Urinary bladder (tissue), 4 donors: ENCODE measurements around the gene CACNA2D3. TPM values are rescaled to one million over a fixed set of nuclear protein-coding genes. Genes with fewer than 3 reads are reported as not detected.

Experiments used
- DNase-seq: peaks from one replicate; pipeline ENCODE4 v3.0.0-alpha.2; 2015; ENCODE audit errors: extremely low spot score
- H3K27ac ChIP-seq: one replicate; pipeline ENCODE4 v1.5.1; 2013; ENCODE audit warnings: low read depth, mild to moderate bottlenecking, moderate library complexity
- H3K36me3 ChIP-seq: one replicate; pipeline ENCODE4 v1.6.1; 2013; ENCODE audit warnings: mild to moderate bottlenecking, moderate library complexity; ENCODE audit not compliant: insufficient read depth
- H3K4me1 ChIP-seq: one replicate; pipeline ENCODE4 v1.6.1; 2013; ENCODE audit warnings: mild to moderate bottlenecking, moderate library complexity; ENCODE audit not compliant: insufficient read depth
- H3K4me3 ChIP-seq: one replicate; pipeline ENCODE4 v1.5.1; 2013; ENCODE audit warnings: low read depth, low read length
- WGBS: extraction: QIAGEN DNeasy Blood & Tissue Kit; methylation state at CpG from one replicate; pipeline ENCODE4 v1.1.7; 2013; 5-methylcytosine and 5-hydroxymethylcytosine counted together
- polyA plus RNA-seq: library from polyadenylated mRNA; stranded (reverse); fragments of 200-250 nt; gene quantifications from one replicate; pipeline ENCODE4 v1.2.3, GENCODE V29; 2013
- total RNA-seq: library from RNA; depleted of rRNA; stranded (reverse); fragments of >200 nt; gene quantifications from one replicate; pipeline ENCODE4 v1.2.3, GENCODE V29; 2014
- donor health status: healthy with polysubstance abuse.
- donor health status: healthy.

CACNA2D3 gene
- total and polyA plus RNA-seq, 2 donors = 0.57 to 1.7 TPM

DNA sequence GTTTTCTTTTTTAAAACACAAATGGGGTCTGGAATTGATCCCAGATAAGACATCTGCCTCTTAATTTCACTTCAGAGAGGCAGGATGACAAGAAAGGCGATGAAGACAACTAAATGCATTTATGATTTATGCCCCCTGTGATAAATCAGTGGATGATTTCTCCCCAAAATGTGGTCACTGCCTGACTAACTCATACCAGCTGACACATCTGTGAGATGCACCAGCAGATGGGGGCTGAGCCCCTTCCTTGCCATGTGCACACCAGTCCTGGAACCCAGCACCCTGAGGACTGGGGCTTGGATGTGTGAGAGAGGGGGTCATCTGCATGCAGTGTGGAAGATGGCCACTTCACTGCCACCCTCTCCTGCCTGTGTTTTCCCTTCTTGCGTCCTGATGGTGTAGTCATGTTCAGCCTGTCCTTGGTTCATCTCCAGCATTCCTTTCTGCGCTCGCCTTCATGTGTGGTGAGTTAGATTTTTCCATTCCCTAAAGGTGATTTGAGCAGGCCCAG, 541.2 kb downstream of the CACNA2D3 start:
- H3K27ac ChIP-seq = no peak overlapping the region
- H3K4me1 ChIP-seq = no peaks in the 10 kb centered on the region
- DNase-seq = no peak
- 89% methylated on average over 4 of the region's 4 CpGs for WGBS
- no peak overlapping the region for H3K4me3 ChIP-seq
- no peaks in the 10 kb centered on the region for H3K36me3 ChIP-seq

- WGBS = 85% methylated on average over 8 of the region's 8 CpGs
- Histone ChIP-seq H3K27ac (no peak overlapping the region), H3K4me1 (no peaks in the 10 kb centered on the region), H3K36me3 (no peaks in the 10 kb centered on the region), H3K4me3 (no peak overlapping the region)
- DNase-seq = no peak
Measured at GRCh38 chr3:54665016-54665600, 542.8 kb downstream of the CACNA2D3 start.

- no peaks in the 10 kb centered on the region for H3K4me1 ChIP-seq
- no peak overlapping the region for H3K27ac ChIP-seq
- no peak for DNase-seq
- 79% methylated on average over 3 of the region's 3 CpGs for WGBS
- no peak overlapping the region for H3K4me3 ChIP-seq
- no peaks in the 10 kb centered on the region for H3K36me3 ChIP-seq
Measured at GRCh38 chr3:54668236-54668635, 545.9 kb downstream of the CACNA2D3 start.

GRCh38 chr3:54670201-54671000, 548.0 kb downstream of the CACNA2D3 start:
- 39% methylated on average over 8 of the region's 8 CpGs for WGBS
- H3K4me3 ChIP-seq = no peak overlapping the region
- no peak overlapping the region for H3K27ac ChIP-seq
- peak; percentile 47 for DNase-seq
- no peaks in the 10 kb centered on the region for H3K36me3 ChIP-seq
- H3K4me1 ChIP-seq = no peaks in the 10 kb centered on the region

GRCh38 chr3:54671511-54671910, 549.2 kb downstream of the CACNA2D3 start:
- H3K4me1 ChIP-seq = no peaks in the 10 kb centered on the region
- no peaks in the 10 kb centered on the region for H3K36me3 ChIP-seq
- 15% methylated on average over 2 of the region's 2 CpGs for WGBS
- no peak for DNase-seq
- no peak overlapping the region for H3K4me3 ChIP-seq
- no peak overlapping the region for H3K27ac ChIP-seq

- DNase-seq = no peak
- Histone ChIP-seq H3K4me1 (no peaks in the 10 kb centered on the region), H3K36me3 (no peaks in the 10 kb centered on the region), H3K4me3 (no peak overlapping the region), H3K27ac (no peak overlapping the region)
- 75% methylated on average over 5 of the region's 5 CpGs for WGBS
Measured at GRCh38 chr3:54676087-54676486, 553.7 kb downstream of the CACNA2D3 start.

DNA sequence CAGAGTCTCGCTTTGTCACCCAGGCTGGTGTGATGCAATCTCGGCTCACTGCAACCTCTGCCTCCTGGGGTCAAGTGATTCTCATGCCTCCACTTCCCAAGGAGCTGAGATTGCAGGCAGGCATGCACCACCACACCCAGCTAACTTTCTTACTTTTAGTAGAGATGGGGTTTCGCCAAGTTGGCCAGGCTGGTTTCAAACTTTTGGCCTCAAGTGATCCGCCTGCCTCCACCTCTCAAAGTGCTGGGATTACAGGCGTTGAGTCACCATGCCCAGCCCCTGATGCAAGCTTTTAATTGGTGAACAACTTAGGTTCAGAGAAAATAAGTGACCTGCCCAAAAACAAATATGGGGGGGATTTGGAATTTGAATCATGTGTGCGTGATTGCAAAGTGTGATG, 559.4 kb downstream of the CACNA2D3 start:
- 88% methylated on average over 6 of the region's 6 CpGs for WGBS
- Histone ChIP-seq H3K4me3 (no peak overlapping the region), H3K4me1 (no peaks in the 10 kb centered on the region)

GRCh38 chr3:54685213-54685612, 562.9 kb downstream of the CACNA2D3 start:
- Histone ChIP-seq H3K4me1 (no peaks in the 10 kb centered on the region), H3K4me3 (no peak overlapping the region), H3K36me3 (no peaks in the 10 kb centered on the region), H3K27ac (no peak overlapping the region)
- DNase-seq = no peak
- WGBS = 91% methylated on average over 2 of the region's 2 CpGs

More for the DNA sequence above, 559.4 kb downstream of the CACNA2D3 start:
- DNase-seq = no peak
- no peak overlapping the region for H3K27ac ChIP-seq
- H3K36me3 ChIP-seq = no peaks in the 10 kb centered on the region

- H3K36me3 ChIP-seq = no peaks in the 10 kb centered on the region
- WGBS = 59% methylated on average over 2 of the region's 2 CpGs
- H3K4me1 ChIP-seq = no peaks in the 10 kb centered on the region
- DNase-seq = no peak
- H3K4me3 ChIP-seq = no peak overlapping the region
- H3K27ac ChIP-seq = no peak overlapping the region
Measured at GRCh38 chr3:54691289-54691771, 569.0 kb downstream of the CACNA2D3 start.

DNA sequence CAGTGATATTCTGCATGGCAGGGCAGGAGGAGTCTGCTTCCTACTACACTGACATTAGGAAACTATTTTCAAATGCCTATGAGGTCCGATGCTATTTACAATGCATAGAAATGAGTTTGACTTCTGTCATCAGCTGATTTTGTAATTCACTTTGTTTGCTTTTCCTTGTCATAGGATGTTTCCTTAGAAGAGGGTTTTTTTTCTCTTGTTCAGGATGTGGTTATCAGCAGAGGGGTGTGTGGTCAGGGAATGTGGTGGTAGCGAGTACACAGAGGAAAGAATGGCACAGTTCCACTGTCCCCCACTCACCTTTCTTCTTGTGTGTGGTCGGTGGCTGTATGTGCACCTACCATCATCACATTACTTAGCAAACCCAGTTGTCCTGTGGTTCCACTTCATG, 574.0 kb downstream of the CACNA2D3 start:
- Histone ChIP-seq H3K4me1 (no peaks in the 10 kb centered on the region), H3K4me3 (no peak overlapping the region), H3K27ac (no peak overlapping the region), H3K36me3 (no peaks in the 10 kb centered on the region)
- DNase-seq = no peak
- 61% methylated on average over 3 of the region's 3 CpGs for WGBS

DNA sequence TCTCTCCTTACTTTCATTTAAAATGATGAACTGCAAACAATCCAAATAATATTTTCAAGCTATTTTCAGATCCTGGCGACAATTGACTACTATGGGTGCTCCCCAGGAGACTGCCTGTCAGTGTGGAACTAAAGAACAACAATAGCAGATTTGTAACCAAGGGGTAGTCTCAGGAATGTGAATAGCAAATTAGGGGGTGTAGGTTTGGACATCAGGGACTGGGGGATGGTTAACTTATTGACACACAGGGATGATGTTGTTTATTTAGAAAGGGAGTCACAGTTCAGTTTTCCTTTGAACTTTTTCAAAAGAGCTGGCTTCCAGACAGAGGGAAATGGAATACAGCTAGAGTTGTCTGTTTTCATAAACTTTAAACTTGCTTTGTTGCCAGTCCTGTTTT, 575.7 kb downstream of the CACNA2D3 start:
- H3K4me1 ChIP-seq = no peaks in the 10 kb centered on the region
- 62% methylated on average over 1 of the region's 1 CpG for WGBS
- no peaks in the 10 kb centered on the region for H3K36me3 ChIP-seq
- no peak overlapping the region for H3K4me3 ChIP-seq
- no peak for DNase-seq
- no peak overlapping the region for H3K27ac ChIP-seq

DNA sequence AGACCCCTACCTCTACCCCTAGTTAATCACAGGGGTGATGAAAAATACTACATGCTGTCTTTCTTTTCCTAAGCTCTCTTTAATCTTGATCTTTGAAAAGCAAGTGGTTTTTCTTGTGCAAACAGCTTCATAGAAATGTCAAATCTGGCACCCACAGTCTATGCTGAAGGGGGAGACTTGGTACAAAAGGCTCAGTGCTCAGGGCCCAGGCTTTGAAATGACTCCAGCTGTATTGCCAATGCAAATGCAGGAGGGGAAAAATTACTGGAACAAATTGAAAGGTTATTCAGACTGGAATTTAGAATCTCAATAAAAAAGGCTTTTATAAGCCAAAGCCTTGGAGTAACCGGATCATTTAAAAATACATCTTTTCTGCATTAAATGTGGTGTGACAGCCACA, 581.6 kb downstream of the CACNA2D3 start:
- no peak for DNase-seq
- no peaks in the 10 kb centered on the region for H3K4me1 ChIP-seq
- H3K4me3 ChIP-seq = no peak overlapping the region
- H3K27ac ChIP-seq = no peak overlapping the region
- H3K36me3 ChIP-seq = no peaks in the 10 kb centered on the region
- 54% methylated on average over 1 of the region's 1 CpG for WGBS

DNA sequence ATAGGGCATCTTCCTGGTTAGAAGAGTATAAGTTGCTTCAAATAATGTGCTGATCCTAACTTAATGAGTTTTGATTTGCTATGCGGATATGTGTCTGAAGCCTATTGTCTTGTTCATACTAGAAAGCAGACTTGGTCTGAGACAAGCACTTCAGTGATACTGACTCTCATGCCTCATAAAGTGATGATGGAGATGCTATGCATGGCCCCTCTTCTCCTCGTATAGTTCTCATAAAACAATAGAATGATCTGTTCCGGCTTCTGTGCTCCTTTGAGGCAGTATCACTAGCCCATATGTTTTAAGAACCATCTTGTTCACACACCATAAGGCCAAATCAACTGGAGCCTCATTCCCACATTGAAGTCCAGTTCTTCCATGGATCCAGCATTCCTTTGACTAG, 583.4 kb downstream of the CACNA2D3 start:
- no peak overlapping the region for H3K27ac ChIP-seq
- no peak for DNase-seq
- no peaks in the 10 kb centered on the region for H3K4me1 ChIP-seq
- H3K36me3 ChIP-seq = no peaks in the 10 kb centered on the region
- no peak overlapping the region for H3K4me3 ChIP-seq
- 82% methylated on average over 3 of the region's 3 CpGs for WGBS

DNA sequence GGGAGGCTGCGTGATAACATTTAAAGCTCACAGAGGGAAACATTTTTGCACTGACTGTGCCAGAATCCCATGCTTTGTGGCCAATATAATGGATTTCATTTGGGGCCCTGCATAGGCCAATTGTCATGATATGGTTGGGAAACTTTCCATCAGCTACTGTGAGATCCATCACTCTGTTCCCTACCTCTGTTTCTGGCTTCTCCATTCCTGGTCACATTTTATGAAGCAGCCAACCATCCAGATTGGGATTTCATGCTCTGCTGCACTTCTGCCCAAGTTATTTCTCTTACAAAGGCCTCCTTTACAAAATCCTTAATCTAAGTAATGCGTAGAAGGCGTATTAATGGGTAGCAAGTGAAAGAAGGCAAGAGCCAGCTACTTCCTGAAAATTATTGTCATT, 584.4 kb downstream of the CACNA2D3 start:
- no peak for DNase-seq
- WGBS = 91% methylated on average over 3 of the region's 3 CpGs
- H3K27ac ChIP-seq = no peak overlapping the region
- H3K4me3 ChIP-seq = no peak overlapping the region
- H3K36me3 ChIP-seq = no peaks in the 10 kb centered on the region
- no peaks in the 10 kb centered on the region for H3K4me1 ChIP-seq
